GM18873 (cell line): ENCODE measurements around the gene SORBS2.

Source experiments
- ATAC-seq: cut with Tn5 transposase; IDR thresholded peaks from one replicate; pipeline ENCODE4 v1.9.1; 2021; ENCODE audit warnings: mild to moderate bottlenecking, moderate library complexity, moderate number of reproducible peaks; ENCODE audit not compliant: unreplicated experiment, low FRiP score

SORBS2 gene

GRCh38 chr4:185648631-185649030 lies 163.4 kb downstream of the SORBS2 start:
- ATAC-seq = no peak

GRCh38 chr4:185645403-185645802 lies 166.6 kb downstream of the SORBS2 start:
- ATAC-seq = no peak

- no peak for ATAC-seq
These were observed 167.6 kb downstream of the SORBS2 start for GRCh38 chr4:185644408-185644807.

DNA sequence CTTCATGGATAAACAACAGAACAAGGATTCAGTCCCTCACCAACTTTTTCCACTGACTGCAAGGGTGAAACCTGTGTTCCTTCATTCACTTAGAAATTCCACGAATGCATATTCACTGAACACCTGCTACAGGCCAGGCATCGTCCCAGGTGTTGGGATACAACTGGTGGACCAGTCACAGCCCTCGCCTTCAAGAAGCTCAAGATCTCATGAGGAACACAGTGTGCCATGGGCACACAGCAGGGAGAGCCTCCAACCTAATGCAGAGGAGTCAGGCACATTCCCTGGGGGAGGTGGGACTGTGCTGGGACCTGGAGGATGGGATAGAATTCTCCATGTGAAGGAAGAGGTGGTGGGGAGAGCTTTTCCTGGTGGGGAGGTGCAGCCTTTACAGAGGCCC lies 169.1 kb downstream of the SORBS2 start:
- ATAC-seq = no peak

DNA sequence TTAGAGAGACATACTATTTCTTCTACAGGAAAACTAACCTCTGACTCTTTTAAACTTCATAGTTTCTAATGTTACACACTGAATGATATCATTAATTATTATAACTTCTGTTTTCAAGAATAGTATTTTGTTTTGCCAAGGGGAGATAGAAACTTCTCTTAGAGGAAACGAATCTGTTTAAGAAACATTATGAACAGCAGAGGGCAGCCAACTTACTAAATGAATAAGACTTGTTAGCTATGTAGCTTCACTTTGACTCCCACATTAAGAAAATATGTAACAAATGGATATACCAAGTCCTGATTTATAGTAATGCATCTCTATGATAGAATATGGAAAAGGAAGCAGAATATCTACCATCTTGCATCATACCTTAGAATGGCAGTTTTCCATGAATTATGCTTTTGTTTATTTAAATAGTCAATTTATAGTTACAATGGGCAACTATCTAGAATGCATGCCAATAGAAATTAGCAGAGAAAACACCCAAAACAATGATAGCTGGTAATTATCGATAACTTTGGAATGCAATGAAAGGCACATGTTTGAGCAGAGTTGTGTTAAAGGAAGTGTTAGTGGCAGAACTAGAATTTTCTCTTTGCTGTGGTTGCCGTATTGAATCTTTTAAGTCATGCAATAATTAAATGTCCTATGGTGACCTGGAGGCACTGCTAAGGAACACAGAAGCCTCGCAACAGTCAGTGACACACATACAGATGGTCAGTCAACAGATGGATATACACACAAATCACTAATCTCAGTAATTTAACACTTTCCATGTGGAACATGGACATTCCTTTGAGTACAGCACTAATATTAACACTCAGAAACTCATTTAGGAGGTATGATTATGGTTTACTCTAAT lies 171.0 kb downstream of the SORBS2 start:
- no peak for ATAC-seq

DNA sequence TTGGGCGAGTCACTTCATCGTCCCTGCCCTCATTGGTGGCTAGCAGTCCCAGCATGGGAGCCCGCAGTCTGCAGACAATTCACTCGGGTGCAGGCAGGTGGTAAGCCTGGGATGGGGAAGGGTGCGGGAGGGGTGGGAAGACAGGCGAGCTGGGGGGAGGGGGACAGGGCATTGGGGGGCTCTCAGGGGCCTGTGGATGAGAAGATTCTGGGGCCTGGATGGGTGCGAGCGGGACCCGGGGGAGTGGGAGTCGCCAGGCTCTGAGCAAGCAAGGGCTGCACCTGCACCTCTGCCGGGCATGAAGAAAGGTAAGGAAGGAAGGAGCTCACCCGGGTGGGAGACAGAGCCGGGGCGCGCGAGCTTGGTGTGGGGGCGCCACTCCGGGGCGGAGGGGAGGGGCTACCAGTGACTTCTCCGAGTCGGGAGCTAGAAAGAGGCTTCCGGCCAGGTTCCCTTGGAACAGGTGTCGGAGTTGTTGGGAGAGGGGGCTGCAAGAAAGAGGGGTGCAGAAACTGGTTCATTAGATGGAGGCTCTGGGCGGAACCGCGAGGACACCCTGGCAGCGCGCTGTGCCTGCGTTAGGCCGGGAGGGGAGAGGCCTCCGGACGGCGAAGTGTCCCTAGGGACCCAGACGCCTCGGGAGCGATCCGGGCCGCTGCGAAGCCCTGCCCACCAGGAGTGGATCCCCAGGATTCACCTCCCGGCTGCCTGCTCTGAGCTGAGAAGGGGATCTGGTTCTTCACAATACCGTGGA lies 173.3 kb downstream of the SORBS2 start:
- no peak for ATAC-seq

DNA sequence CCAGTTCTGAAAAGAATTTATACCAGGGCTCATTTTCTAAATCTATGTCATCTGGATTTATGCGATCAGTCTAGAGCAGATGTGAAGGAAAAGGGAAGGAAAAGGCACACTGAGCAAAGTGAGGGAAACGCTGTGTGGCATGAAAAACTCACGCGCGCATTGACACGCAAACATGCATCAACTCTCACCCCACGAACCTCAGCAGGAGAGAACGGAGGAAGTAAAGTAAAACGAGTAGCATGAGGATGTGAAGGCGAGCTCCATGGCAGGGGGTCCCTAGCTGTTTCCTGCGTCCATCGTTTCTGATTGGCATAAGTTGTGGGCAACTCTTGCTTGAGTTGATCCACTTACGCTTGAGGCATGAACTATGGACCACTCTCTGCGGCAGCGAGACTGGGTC lies 173.9 kb downstream of the SORBS2 start:
- ATAC-seq = no peak

- no peak for ATAC-seq
These were observed 174.7 kb downstream of the SORBS2 start for GRCh38 chr4:185637163-185637875.

DNA sequence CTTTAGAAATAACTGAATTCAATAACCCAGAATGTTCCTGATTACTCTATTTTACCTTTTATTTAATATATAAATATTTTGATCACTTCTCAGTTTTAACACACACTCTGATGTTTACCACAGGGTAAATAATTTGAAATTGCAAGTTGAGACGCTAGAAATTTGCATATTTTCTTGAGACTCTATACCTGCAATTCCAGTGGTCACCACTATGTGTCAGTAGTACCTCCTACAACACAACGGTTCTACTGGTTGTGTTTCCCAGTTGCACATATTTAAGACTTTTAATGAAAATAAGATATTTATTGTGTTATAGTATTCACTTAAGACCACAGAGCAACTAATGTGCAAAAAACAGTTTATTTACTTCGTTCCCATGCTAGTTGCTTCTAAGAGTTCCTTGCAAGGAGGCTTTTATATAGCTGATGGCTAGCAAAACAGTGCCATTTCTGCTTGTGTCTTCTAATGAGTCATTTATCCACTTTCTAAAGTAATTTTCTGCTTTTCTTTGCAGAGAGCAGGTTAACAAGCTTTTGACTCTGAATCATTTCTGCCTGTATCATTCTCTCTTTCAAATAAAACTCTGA lies 177.8 kb downstream of the SORBS2 start:
- ATAC-seq = no peak

GRCh38 chr4:185626798-185627197 lies 185.2 kb downstream of the SORBS2 start:
- no peak for ATAC-seq

DNA sequence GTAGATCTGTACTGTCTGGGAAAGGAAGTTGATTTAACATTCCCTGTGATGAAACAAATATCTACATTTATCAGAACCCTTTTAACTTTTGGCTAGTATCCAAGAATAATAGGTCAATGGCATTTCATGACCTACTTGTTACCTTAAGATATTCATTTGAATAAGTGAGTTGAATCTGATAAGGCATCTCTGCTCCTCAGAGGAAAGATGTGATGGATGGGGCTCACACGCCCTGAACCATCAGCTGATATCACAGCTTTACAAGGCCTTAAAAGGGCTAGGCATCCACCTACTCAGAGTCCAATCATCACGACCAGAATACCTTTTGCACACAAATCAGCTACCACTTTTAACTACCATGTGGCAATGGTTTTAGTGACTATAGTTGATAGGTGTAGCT lies 186.5 kb downstream of the SORBS2 start:
- no peak for ATAC-seq

DNA sequence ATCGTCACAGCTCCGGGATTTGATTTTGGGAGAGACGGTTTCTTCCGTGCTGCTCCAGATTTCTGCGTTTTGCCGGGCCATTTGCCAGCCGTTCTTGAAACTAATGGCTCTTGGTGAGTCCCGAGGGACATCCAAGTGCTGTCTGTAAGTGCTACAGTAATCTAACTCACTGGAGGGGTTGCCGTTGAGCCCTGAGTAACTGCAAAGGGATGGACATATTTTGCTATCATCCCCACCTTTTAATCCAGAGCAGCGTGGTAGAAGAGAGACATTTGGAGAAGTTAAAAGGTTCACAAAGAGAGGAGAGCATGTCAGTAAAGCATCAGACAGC lies 187.8 kb downstream of the SORBS2 start:
- ATAC-seq = no peak

DNA sequence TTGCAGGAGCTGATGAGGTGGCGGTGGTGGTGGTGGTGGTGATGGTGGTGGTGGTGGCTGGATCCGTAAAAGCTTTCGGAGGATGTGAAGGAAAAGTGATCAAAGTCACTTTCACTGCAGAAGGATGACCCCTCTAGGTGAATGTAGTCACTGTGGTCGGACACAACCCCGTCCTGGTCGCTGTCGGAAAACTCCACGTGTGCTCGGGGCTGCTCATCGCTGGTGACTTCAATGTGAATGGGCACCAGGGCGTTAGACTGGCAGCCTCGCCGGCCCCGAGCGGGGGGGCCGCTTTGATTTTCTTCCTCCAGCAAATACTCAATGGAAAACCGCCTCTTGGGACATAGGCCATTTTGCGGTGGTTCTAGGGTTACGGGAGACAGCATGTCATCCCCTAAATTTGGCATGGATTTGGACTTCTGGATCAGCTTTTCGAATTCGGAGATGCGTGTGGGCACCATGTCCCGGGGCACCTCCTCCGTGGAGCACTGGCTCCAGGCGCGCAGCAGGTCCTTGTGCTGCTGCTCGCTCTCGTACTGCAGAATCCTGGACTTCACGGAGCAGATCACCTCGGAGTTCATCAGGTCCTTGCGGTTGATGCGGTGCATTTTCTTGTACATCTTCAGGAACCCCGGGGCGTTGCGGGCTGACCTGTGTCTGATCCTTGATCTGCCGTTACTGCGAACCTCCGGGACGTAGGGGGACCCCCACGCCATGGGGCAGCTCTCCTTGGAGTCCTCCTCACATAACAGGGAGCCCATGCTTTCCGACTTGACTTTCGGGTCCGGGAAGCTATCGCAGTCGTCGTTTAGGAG lies 188.3 kb downstream of the SORBS2 start:
- ATAC-seq = no peak

DNA sequence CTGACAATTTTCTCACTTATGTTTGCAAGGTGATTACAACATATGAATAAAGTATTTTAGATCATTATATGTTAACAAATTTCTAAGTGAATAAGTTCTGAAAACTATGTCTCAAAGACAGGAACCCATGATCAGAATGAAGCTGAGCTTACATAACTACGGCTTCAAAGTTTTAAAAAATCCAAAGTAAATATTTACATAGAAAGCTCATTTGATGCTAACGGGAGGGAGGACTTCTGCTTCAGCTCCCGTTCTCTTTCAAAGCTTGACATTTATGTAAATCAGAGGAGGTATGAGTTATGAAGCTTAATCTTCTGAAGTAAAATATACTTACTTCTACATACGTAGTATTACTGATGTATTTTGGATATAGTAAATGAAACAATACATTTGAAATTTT lies 203.8 kb downstream of the SORBS2 start:
- ATAC-seq = no peak

GRCh38 chr4:185602397-185602796 lies 209.6 kb downstream of the SORBS2 start:
- ATAC-seq = no peak

GRCh38 chr4:185600801-185601434 lies 211.1 kb downstream of the SORBS2 start:
- ATAC-seq = no peak

GRCh38 chr4:185599553-185600243 lies 212.3 kb downstream of the SORBS2 start:
- ATAC-seq = no peak

DNA sequence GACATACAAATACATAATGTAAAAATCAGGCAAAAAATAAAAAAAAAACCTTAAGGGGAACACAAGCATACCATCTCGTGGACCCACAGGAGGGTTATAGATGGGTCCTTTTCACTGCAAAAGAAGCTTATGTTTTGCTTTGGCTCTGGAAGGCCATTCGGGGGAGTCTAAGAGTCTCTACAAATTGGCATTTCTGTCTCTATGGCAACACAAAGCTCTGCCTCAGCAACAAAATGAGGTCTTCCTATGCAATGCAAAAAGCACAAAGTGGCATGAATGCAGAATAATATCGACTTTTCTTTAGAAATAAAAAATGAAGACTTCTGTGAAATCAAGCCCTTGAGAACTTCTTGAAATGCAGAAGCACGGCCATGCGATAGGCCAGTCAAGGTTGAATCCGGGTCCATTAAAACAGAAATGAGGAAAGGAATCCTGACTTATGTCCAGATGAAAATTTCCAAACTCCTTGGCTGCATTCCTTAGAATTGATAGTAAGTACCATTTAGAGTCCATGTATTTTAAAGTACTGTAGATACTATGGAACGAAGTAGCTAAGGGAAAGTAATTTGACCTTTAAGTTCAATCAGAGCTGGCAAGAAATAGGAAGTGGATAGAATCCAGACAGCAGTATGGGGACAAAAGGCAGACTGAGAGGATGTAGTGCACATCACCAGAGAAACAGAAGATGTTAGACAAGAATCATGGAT lies 213.0 kb downstream of the SORBS2 start:
- ATAC-seq = no peak
